HL-60/S4 (cell line): ENCODE measurements around the gene SPRY2.

Experiments used
- in situ Hi-C: fragments of 300-500 bp; cut with MboI; formaldehyde crosslinking; loops from 2 replicates; pipeline ENCODE4 v1.14.3; 2022; ENCODE audit warnings: low sequenced_read_pairs

The SPRY2 gene

DNA sequence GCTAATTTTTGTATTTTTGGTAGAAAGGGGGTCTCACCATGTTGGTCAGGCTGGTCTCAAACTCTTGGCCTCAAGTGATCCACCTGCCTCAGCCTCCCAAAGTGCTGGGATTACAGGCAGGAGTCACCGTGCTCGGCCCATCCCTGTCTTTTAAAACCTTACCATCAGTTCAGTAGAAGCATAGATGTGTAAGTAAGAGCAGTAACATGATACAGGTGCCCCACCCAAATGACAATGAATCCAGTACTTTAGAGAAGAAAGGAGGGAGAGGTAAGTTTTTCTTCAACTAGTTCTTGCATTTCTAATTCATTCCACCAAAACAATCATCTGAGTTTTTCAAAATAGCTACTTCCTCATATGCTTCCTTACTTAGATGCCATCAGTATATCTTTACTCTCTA is 21.9 kb downstream of the SPRY2 start:
- in situ Hi-C loops = no loop called here

- in situ Hi-C loops = no loop called here
Measured at GRCh38 chr13:80314711-80315653, 25.9 kb downstream of the SPRY2 start.

GRCh38 chr13:80313668-80314256 is 27.2 kb downstream of the SPRY2 start:
- in situ Hi-C loops = no loop called here

- in situ Hi-C loops = no loop called here
Measured at GRCh38 chr13:80312967-80313366, 28.0 kb downstream of the SPRY2 start.

DNA sequence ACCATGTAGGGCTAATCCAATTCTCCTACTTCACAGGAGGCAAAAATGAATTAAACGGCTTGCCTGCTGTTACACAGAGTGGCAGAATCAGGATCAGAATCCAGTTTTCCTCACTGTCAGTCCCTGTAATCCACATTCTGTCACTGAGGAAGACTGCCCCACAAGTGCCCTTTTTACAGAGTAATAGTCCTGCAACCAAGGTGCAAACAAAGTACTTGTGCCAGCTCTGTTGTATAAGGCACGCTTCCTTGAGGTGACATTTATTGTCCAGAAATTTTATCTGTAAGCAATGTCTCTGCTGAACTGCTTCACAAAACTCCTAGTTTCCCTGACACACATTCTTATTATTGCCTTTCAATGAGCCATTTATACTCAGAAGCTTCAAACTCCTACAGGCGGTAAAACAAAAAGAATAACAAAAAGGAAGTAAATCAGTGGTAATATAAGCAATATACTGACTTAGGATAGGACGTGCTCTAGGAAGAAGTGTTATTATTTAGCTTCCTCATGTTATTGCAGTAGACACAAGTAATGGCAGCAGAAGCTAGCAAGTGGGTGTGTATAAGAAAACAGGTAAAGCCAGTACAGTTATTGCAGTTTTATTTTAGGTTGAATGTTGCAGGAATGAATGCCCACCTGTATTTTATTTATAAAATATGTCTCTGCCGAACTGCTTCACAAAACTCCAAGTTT is 28.8 kb downstream of the SPRY2 start:
- in situ Hi-C loops = no loop called here

GRCh38 chr13:80309926-80310325 is 31.0 kb downstream of the SPRY2 start:
- in situ Hi-C loops = no loop called here

- in situ Hi-C loops = no loop called here
Measured at GRCh38 chr13:80307401-80307987, 33.4 kb downstream of the SPRY2 start.

- in situ Hi-C loops = no loop called here
Measured at GRCh38 chr13:80306337-80306972, 34.5 kb downstream of the SPRY2 start.

GRCh38 chr13:80305737-80306136 is 35.2 kb downstream of the SPRY2 start:
- in situ Hi-C loops = no loop called here

GRCh38 chr13:80303225-80303811 is 37.6 kb downstream of the SPRY2 start:
- in situ Hi-C loops = no loop called here

DNA sequence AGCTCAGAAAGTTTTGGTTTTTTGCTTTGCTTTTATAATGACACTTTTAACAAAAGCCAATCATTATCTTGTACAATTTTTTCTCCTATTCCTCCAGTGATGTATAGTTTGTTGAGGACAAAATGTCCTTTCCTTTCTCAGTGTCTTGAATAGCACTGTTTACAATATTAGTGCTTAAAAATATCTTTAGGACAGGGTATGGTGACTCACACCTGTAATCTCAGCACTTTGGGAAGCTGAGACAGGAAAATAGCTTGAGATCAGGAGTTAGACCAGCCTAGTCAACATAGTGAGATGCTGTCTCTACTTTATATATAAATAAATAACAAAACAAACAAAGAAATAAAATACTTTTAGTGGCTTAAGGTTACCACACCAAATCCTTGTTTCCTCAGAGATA is 41.9 kb downstream of the SPRY2 start:
- in situ Hi-C loops = no loop called here

DNA sequence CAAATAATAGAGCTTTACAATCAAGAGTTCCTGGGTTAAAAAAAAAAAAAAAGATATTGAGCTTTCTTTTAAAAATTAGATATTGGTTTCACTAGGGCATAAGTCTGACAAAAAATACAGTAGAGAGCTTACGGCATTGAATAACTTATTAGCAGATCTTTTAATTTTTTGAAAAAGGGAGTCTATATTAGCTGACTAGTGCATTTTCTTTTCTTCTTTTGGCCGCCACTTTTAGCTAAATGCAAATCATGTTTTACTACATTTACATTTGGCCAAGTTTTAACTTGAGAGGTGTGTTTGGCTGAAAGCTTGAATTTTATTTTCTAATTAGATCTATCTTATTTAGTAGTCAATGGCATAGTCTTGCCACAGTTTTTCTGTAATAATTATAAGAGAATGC is 43.4 kb downstream of the SPRY2 start:
- in situ Hi-C loops = no loop called here

GRCh38 chr13:80297094-80297493 is 43.8 kb downstream of the SPRY2 start:
- in situ Hi-C loops = no loop called here

DNA sequence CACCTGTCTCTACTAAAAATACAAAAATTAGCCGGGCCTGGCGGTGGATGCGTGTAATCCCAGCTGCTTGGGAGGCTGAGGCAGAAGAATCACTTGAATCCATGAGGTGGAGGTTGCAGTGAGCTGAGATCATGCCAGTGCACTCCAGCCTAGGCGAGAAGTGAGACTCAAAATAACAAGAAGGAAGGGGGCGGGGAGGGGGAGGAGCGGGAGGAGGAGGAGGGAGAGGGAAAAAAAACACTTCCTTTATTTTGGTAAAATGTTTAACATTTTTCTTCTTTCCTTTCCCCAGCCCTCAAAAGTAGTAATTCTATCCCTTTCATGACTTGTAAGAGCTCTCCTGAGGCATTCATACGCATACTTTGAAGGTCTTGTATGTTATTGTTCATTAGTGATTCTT is 44.3 kb downstream of the SPRY2 start:
- in situ Hi-C loops = no loop called here

DNA sequence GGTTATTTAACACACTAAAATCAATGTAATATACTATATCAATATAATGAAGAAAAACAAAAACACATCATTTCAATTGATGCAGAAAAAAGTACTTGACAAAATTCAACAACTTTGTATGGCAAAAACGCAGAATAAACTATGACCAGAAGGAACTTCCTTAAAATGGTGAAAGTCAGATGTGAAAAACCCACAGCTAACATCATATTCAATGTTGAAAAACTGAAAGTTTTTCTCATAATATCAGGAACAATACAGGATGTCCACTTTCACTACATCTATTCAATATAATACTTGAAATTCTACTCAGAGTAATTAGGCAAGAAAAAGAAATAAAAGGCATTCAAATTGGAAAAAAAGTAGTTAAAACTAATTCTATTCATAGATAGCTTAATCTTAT is 50.3 kb downstream of the SPRY2 start:
- in situ Hi-C loops = no loop called here
